Activated CD8-positive, alpha-beta T cell treated with anti-CD3 and anti-CD28 coated beads, Interleukin-2, amount 10 ng/mL, durations not matched to agents 7 days and 5 days (primary cell): ENCODE results near the gene CTIF. TPM values are rescaled to one million over a fixed set of nuclear protein-coding genes. Genes with fewer than 3 reads are reported as not detected.

Source experiments
- ATAC-seq: fragments of 150-1000 bp; cut with Tn5 transposase; one replicate; pipeline ENCODE4 v1.10.0; 2021; ENCODE audit warnings: moderate library complexity
- CTCF ChIA-PET: fragments of 350-600 bp; sonication (Branson Sonifier 250); formaldehyde crosslinking; loops from one replicate; lab custom pipeline; 2021; ENCODE audit warnings: antibody characterized with exemption; lab: Charles Lee
- POLR2A ChIA-PET: fragments of 350-600 bp; sonication (Branson Sonifier 250); formaldehyde crosslinking; loops from one replicate; lab custom pipeline; 2021; ENCODE audit warnings: antibody characterized with exemption; lab: Charles Lee
- DNase-seq: peaks from one replicate; pipeline ENCODE4 v3.0.0-alpha.2; 2020
- H3K27ac Mint-ChIP-seq: one replicate; pipeline ENCODE4 v1.8.0; 2021; ENCODE audit warnings: mild to moderate bottlenecking, mixed read lengths
- H3K27me3 Mint-ChIP-seq: one replicate; pipeline ENCODE4 v1.8.0; 2021; ENCODE audit warnings: low read depth, mixed read lengths
- H3K36me3 Mint-ChIP-seq: one replicate; pipeline ENCODE4 v1.8.0; 2021; ENCODE audit warnings: low read depth, mixed read lengths
- H3K4me1 Mint-ChIP-seq: one replicate; pipeline ENCODE4 v1.8.0; 2021; ENCODE audit warnings: low read depth, mixed read lengths
- H3K4me3 Mint-ChIP-seq: one replicate; pipeline ENCODE4 v1.8.0; 2021; ENCODE audit warnings: mild to moderate bottlenecking, mixed read lengths
- H3K9me3 Mint-ChIP-seq: one replicate; pipeline ENCODE4 v1.8.0; 2022; ENCODE audit warnings: mixed read lengths; ENCODE audit not compliant: insufficient read depth
- total RNA-seq, 2 experiments: library from RNA; stranded (reverse); gene quantifications; one replicate each; pipeline ENCODE4 v1.2.3, GENCODE V29; 2021

CTIF gene
- total RNA-seq, 2 experiments from 2014 or later: 1.3 to 2.1 TPM

DNA sequence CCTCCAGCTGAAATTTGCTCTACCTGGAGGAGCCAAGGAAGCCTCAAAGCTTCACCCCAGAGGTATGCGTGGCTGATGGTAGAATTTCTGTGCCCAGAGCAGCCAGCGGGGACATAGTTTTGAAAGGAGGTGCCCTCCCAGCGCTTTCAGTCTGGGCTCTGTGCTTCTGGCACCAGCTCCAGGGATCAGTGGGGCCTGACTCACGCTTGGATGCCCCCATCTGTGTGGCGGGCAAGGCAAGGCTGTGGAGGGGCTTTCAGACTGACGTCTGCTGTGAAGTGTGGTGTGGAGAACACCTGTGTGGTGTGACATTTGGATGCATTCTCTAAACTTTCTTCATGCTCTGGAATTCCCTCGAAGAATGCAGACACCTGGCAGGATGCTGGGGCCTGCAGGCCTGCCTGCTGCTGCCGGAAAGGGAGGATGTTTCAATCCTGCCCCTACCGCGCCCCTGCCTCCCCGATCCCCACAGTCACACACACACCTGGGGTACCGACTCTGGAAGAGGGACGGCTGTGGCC is 84.1 kb downstream of the CTIF start:
- H3K36me3 Mint-ChIP-seq: no peaks in the 10 kb centered on the region
- H3K9me3 Mint-ChIP-seq: no peaks in the 10 kb centered on the region
- H3K4me1 Mint-ChIP-seq: no peaks in the 10 kb centered on the region
- no peak overlapping the region for H3K27ac Mint-ChIP-seq
- no peak for DNase-seq
- ChIA-PET CTCF (no interaction called here), POLR2A (no interaction called here)
- H3K27me3 Mint-ChIP-seq: no peaks in the 10 kb centered on the region
- ATAC-seq: no peak
- H3K4me3 Mint-ChIP-seq: no peak overlapping the region

DNA sequence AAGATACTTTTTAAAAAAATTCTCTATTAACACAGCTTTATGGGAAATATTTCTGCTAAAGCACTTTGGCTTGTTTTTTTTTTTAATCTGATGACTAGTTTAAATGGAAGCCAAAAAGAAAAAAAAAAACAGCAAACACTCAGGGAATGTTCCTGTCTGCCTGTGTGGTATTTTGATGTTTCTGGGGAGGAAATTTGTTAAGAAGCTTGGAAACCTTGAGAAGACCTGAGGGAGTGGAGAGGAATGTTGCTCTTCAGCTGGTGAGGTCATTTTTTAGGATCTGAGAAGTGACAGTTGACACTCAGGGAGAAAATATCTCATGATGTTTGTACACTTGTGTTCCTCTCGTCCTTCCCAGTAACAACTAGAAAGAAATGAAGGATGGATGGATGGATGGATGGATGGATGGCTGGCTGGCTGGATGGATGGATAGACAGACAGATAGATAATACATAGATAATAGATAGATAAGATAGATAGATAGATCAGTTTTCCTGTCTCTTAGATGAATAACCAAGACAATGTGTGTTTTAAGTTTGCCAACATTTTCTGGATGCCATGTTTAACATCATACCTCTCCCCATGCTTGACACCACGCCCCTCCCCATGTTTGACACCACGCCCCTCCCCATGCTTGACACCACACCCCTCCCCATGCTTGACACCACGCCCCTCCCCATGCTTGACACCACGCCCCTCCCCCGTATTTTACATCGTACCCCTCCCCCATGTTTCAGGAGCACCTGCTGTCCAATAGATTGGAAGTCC is 84.8 kb downstream of the CTIF start:
- no peak for ATAC-seq
- H3K27me3 Mint-ChIP-seq: no peaks in the 10 kb centered on the region
- no peaks in the 10 kb centered on the region for H3K9me3 Mint-ChIP-seq
- H3K4me1 Mint-ChIP-seq: no peaks in the 10 kb centered on the region
- no peak for DNase-seq
- H3K27ac Mint-ChIP-seq: no peak overlapping the region
- H3K4me3 Mint-ChIP-seq: no peak overlapping the region
- POLR2A ChIA-PET: no interaction called here
- CTCF ChIA-PET: no interaction called here
- no peaks in the 10 kb centered on the region for H3K36me3 Mint-ChIP-seq

DNA sequence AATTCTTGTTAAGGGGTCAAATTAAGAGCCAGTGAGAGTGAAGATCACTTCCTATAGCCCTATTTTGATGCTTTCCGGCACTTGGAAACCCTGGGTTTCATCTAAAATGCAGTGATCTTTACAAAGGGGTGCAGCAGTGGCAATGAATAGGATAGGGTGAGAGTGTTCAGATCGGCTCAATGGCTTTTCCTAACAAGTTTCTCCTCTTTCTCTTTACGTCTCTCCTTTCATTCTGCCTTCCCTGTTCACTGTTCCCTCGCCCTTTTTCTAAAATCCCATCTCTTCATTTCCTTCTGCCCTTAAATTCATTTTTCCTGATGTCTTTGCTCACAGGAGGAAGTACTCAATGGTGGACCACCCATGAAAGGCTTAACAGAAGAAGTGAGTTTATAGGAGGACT is 86.0 kb downstream of the CTIF start:
- no peaks in the 10 kb centered on the region for H3K9me3 Mint-ChIP-seq
- no peak for ATAC-seq
- no peak for DNase-seq
- no peak overlapping the region for H3K4me3 Mint-ChIP-seq
- POLR2A ChIA-PET: no interaction called here
- CTCF ChIA-PET: no interaction called here
- H3K27me3 Mint-ChIP-seq: no peaks in the 10 kb centered on the region
- H3K4me1 Mint-ChIP-seq: no peaks in the 10 kb centered on the region
- no peak overlapping the region for H3K27ac Mint-ChIP-seq
- H3K36me3 Mint-ChIP-seq: no peaks in the 10 kb centered on the region

DNA sequence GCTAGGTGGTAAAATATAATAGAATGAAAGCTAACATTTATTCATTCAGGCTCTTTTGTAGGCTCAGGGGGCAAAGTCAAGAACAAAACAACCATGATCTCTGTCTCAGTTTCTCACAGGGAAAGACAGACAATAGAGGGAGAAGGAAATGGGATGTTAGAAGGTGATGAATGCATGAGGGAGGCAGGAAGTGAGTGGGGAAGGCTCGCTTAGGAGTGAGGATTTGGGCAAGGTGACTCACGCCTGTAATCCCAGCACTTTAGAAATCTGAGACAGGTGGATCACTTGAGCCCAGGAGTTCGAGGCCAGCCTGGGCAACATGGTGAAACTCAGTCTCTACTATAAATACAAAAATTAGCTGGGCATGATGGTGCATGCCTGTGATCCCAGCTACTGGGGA is 88.4 kb downstream of the CTIF start:
- ChIA-PET CTCF (no interaction called here), POLR2A (no interaction called here)
- no peak for DNase-seq
- H3K4me1 Mint-ChIP-seq: no peaks in the 10 kb centered on the region
- H3K36me3 Mint-ChIP-seq: no peaks in the 10 kb centered on the region
- no peaks in the 10 kb centered on the region for H3K9me3 Mint-ChIP-seq
- ATAC-seq: no peak
- no peak overlapping the region for H3K4me3 Mint-ChIP-seq
- no peaks in the 10 kb centered on the region for H3K27me3 Mint-ChIP-seq
- no peak overlapping the region for H3K27ac Mint-ChIP-seq

DNA sequence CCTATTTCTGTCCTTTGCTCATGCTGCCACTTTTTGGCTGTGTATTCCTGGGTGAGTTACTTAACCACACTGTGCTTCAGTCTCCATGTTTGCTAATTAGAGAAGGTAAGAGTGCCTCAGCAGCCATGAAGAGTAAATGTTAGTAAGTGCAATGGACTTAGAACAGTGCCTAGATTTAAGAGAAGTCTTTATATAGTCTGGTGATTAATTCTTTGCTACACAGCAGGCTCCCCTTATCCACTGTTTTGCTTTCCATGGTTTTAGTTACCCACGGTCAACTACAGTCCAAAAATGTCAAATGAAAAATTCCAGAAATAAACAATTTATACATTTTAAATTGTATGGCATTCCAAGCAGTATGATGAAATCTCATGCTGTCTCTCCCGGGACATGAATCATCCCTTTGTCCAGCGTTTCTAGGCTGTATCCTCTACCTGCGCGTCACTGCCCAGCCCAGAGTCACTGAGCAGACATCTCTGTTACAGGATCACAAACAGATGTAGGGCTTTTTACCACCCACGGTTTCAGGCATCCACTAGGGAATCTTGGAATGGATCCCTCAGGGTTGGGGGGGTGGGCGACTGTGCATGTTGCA is 91.0 kb downstream of the CTIF start:
- ChIA-PET POLR2A (interaction anchor here (0.6 kb wide), 1 partner anchor 175 kb away, joined by 3 read pairs; no protein-coding TSS in a partner anchor), CTCF (no interaction called here)
- ATAC-seq (no peak), DNase-seq (no peak)
- no peaks in the 10 kb centered on the region for H3K36me3 Mint-ChIP-seq
- no peaks in the 10 kb centered on the region for H3K9me3 Mint-ChIP-seq
- H3K27me3 Mint-ChIP-seq: no peaks in the 10 kb centered on the region
- H3K4me1 Mint-ChIP-seq: no peaks in the 10 kb centered on the region
- H3K4me3 Mint-ChIP-seq: no peak overlapping the region
- H3K27ac Mint-ChIP-seq: no peak overlapping the region

DNA sequence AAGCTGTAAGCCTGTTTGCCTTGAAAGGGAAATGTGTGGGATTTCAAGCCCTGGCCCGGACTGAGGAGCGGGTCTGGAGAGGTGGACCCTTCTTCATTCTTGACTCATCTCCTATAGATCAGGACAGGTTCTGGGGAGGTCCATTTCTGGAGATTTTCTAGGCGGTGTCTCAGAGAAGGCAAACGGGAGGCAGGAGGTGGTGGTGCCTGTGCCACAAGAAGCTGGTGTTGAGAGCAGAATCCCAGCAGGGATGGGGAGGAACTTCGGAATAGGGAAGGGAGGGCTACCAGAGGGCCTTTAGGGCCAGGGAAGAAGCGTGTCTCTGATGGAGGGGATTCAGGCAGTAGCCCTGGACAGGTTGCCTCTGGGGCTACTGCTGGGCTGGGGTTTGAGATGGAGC is 93.0 kb downstream of the CTIF start:
- H3K9me3 Mint-ChIP-seq: no peaks in the 10 kb centered on the region
- DNase-seq: no peak
- no peaks in the 10 kb centered on the region for H3K36me3 Mint-ChIP-seq
- no peak overlapping the region for H3K27ac Mint-ChIP-seq
- H3K27me3 Mint-ChIP-seq: no peaks in the 10 kb centered on the region
- no peaks in the 10 kb centered on the region for H3K4me1 Mint-ChIP-seq
- H3K4me3 Mint-ChIP-seq: no peak overlapping the region
- ChIA-PET CTCF (no interaction called here), POLR2A (no interaction called here)
- ATAC-seq: no peak

DNA sequence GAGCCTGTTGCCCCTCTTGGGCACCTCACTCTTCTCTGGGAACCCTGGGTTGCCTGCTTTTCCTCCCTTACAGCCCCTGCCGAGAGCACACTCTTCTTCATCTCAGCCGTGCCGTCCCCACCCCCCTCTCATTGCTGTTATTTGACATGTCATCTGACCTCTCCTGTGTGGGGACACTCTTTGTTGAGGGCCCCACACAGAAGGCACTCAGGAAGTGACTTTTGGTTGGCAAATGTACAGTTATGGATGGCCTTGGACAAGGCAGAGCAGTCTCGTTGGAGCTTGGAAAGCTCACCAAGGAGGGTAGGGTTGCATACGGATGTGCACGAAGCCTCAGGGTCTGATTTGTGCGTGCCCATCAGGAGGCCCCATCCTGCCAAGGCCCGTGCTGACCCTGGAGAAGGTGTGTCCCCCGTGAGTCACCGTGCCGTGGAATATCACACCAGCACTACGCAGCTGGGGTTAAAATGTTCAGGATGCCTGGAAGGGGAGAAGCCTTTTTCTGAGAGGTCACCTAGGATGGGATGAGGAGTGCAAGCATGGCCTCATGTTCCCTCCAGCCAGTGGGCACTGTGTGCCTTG is 93.9 kb downstream of the CTIF start:
- ChIA-PET CTCF (no interaction called here), POLR2A (no interaction called here)
- DNase-seq (no peak), ATAC-seq (no peak)
- Mint-ChIP-seq H3K4me3 (no peak overlapping the region), H3K27me3 (no peaks in the 10 kb centered on the region), H3K9me3 (no peaks in the 10 kb centered on the region), H3K4me1 (no peaks in the 10 kb centered on the region), H3K27ac (no peak overlapping the region), H3K36me3 (no peaks in the 10 kb centered on the region)

DNA sequence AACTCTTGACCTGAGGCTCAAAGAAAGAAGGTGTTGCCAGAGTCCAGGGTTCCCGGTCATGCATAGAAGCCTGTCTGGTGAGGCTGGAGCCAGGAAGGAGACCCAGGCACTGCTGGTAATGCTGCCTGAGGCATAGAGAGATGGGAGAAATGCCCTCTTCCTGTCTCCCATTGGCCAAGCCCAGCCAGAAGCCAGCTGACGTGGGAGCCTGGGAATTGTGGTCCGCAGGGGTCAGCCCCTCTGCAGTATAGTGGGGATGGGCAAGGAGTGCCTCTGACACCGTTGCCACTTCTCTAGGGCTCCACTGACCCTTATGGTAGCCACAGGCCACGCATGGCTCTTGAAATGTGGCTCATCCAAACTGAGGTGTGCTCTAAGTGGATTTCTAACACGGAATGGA is 95.7 kb downstream of the CTIF start:
- H3K4me3 Mint-ChIP-seq: no peak overlapping the region
- ChIA-PET POLR2A (no interaction called here), CTCF (no interaction called here)
- H3K9me3 Mint-ChIP-seq: no peaks in the 10 kb centered on the region
- no peaks in the 10 kb centered on the region for H3K4me1 Mint-ChIP-seq
- DNase-seq (no peak), ATAC-seq (no peak)
- H3K36me3 Mint-ChIP-seq: no peaks in the 10 kb centered on the region
- H3K27me3 Mint-ChIP-seq: no peaks in the 10 kb centered on the region
- no peak overlapping the region for H3K27ac Mint-ChIP-seq

DNA sequence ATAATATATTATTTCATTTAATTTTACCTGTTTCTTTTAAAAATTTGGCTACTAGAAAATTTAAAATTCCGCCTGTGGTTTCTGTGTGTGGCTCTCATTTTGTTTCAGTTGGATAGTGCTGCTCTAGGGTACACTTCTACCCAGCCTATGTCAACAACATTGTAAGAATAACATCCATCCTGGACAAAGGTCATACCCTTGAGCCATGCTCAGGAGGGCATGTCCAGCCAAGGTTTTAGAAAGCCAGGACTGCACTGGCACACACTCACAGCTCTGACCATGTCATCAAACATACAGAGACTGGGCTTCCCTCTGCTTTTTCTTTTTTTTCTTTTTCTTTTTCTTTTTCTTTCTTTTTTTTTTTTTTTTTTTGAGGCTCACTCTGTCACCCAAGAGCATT is 96.1 kb downstream of the CTIF start:
- no peaks in the 10 kb centered on the region for H3K36me3 Mint-ChIP-seq
- no peak for ATAC-seq
- CTCF ChIA-PET: no interaction called here
- no peaks in the 10 kb centered on the region for H3K4me1 Mint-ChIP-seq
- no peak overlapping the region for H3K27ac Mint-ChIP-seq
- no peaks in the 10 kb centered on the region for H3K27me3 Mint-ChIP-seq
- no peak for DNase-seq
- POLR2A ChIA-PET: no interaction called here
- H3K9me3 Mint-ChIP-seq: no peaks in the 10 kb centered on the region
- H3K4me3 Mint-ChIP-seq: no peak overlapping the region

DNA sequence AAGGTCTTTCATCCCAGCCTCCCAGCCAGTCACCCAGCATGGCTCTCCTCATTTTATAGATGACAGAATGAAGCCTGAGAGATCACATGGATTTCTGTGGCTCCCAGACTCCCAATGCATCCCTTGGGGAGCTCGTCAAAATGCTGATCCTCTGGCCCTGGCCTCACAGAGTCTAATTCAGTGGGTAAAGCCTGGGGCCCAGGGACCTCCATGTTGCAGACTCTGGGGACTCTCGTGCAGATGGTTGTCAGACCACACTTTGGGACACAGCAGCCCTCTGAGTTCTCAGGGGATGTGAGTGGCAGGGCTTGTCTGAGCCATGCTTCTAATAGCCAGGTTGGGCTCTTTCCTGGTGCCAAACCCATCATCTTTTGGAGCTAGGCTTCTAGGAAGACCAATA is 97.0 kb downstream of the CTIF start:
- Mint-ChIP-seq H3K27me3 (no peaks in the 10 kb centered on the region), H3K9me3 (no peaks in the 10 kb centered on the region), H3K4me3 (no peak overlapping the region), H3K4me1 (no peaks in the 10 kb centered on the region), H3K27ac (no peak overlapping the region), H3K36me3 (no peaks in the 10 kb centered on the region)
- ATAC-seq (no peak), DNase-seq (no peak)
- ChIA-PET POLR2A (no interaction called here), CTCF (no interaction called here)

DNA sequence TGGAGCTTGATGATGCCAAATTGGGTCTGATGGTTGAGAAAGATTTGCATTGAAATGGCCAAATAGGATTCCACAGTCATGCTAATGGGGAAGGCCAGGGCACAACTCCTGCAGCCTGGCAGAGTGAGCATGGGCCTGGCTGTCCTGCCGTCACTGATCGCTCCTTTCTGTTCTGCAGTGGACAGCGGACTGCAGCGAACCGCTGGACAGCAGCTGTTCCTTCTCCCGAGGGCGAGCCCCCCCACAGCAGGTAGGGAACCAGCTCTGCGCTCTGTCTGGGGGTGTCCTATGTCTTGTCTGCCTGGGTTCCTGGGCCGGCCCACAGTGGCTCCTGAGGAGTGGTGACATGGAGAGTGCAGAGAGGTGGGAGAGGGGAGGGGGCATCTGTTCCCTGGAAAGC is 97.6 kb downstream of the CTIF start:
- DNase-seq: no peak
- no peak for ATAC-seq
- Mint-ChIP-seq H3K27ac (no peak overlapping the region), H3K4me3 (no peak overlapping the region), H3K9me3 (no peaks in the 10 kb centered on the region), H3K4me1 (no peaks in the 10 kb centered on the region), H3K27me3 (no peaks in the 10 kb centered on the region), H3K36me3 (no peaks in the 10 kb centered on the region)
- ChIA-PET CTCF (no interaction called here), POLR2A (no interaction called here)
